Spleen (tissue), 7 donors: Measurements from ENCODE around the gene TNFRSF1B.

ENCODE experiments used
- POLR2A ChIP-seq, 3 donors: fragments of 450-650 bp; IDR thresholded peaks; one replicate each; pipeline ENCODE4 v1.5.1; 2017; ENCODE audit warnings: antibody characterized with exemption in 3 of 3, mild to moderate bottlenecking in 1 of 3
- POLR2AphosphoS5 ChIP-seq, 3 donors: sonication (generic); formaldehyde crosslinking; IDR thresholded peaks; one replicate each; pipeline ENCODE4 v1.5.1; 2017; ENCODE audit warnings: antibody characterized with exemption in 3 of 3
- TF ChIP-seq, protein P1 (sequence below), 11 experiments: fragments of 200-600 bp in 7 of 11; fragments of 450-650 bp in 4 of 11; sonication (generic) in 4 of 11; IDR thresholded peaks in 8 of 11; conservative IDR thresholded peaks in 3 of 11; 1 replicate in 7 of 11; 2 replicates in 4 of 11; pipeline versions ENCODE4 v1.4.0 to v1.8.0; 2016 to 2021; ENCODE audit warnings: antibody characterized with exemption in 11 of 11, inconsistent platforms in 4 of 11, mild to moderate bottlenecking in 1 of 11
- donor health status: DM: no; HTN: no; CAD: no; lungs with moderate emphysema.
- donor health status: DM: no; HTN: no; CAD: no.
- donor health status: DM: no; HTN: no; CAD: no.

GRCh38 chr1:12179676-12180075 lies 12.9 kb downstream of the TNFRSF1B start:
- no peak for TF ChIP-seq POLR2AphosphoS5 (IDR thresholded peaks at IDR 0.05)
- TF ChIP-seq, protein P1, sequence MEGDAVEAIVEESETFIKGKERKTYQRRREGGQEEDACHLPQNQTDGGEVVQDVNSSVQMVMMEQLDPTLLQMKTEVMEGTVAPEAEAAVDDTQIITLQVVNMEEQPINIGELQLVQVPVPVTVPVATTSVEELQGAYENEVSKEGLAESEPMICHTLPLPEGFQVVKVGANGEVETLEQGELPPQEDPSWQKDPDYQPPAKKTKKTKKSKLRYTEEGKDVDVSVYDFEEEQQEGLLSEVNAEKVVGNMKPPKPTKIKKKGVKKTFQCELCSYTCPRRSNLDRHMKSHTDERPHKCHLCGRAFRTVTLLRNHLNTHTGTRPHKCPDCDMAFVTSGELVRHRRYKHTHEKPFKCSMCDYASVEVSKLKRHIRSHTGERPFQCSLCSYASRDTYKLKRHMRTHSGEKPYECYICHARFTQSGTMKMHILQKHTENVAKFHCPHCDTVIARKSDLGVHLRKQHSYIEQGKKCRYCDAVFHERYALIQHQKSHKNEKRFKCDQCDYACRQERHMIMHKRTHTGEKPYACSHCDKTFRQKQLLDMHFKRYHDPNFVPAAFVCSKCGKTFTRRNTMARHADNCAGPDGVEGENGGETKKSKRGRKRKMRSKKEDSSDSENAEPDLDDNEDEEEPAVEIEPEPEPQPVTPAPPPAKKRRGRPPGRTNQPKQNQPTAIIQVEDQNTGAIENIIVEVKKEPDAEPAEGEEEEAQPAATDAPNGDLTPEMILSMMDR (IDR thresholded peaks at IDR 0.05 in 8 of 11, conservative IDR thresholded peaks at IDR 0.05 in 3 of 11), result no peak
- TF ChIP-seq POLR2A (IDR thresholded peaks at IDR 0.05), result no peak
